ENCODE data around the gene PANK4. TPM values are rescaled to one million over a fixed set of nuclear protein-coding genes. Genes with fewer than 3 reads are reported as not detected.

Gene PANK4
- polyA plus RNA-seq, 2 of the 4 experiments (the other 2 are of a cell fraction) = 8.1 to 13.8 TPM

- ChIA-PET CTCF (interaction anchor here (0.8 to 6.1 kb wide), 2 partner anchors 16 to 37 kb away, joined by 3 to 36 read pairs; no protein-coding TSS in a partner anchor), POLR2A (no interaction called here)
- H3K4me1 ChIP-seq = peaks cover 36% of the 10 kb centered on the region
- no peak for FAIRE-seq
- TF ChIP-seq POLR2A (IDR thresholded peaks at IDR 0.05; ENCODE audit: low read length) = no peak
- TF ChIP-seq RCOR1 (IDR thresholded peaks at IDR 0.05; ENCODE audit: low read depth, low read length) = no peak
- TF ChIP-seq HMGXB4 (CRISPR knock-in tag; IDR thresholded peaks at IDR 0.05; ENCODE audit: borderline replicate concordance) = no peak
- no peak for TF ChIP-seq NR3C1 (IDR thresholded peaks at IDR 0.05)
- no peak for TF ChIP-seq HEYL (CRISPR knock-in tag; IDR thresholded peaks at IDR 0.05)
- WGBS (ENCODE audit: missing lambda C conversion rate) = 81% methylated on average over 14 of the region's 30 CpGs
- H3K4me2 ChIP-seq = no peak overlapping the region
- H3K9me3 ChIP-seq = no peaks in the 10 kb centered on the region
- no peak overlapping the region for H3K4me3 ChIP-seq
- H3K27ac ChIP-seq = peak overlapping the region in 1 of 2 experiments; percentile 64; a peak in 3 of 6 replicates
- no peak for DNase-seq (ENCODE audit: low read depth in 1 of 2, low spot score in 1 of 2)
- no peak for ATAC-seq
Measured at GRCh38 chr1:2530513-2531361, 4.3 kb upstream of the PANK4 start.

GRCh38 chr1:2529784-2530512 lies 3.6 kb upstream of the PANK4 start, which contains the start of gene HES5:
Gene HES5, minus strand, starts transcription at chr1:2530263. Its CDS starts 99 bp downstream, at chr1:2530164.
- DNase-seq (ENCODE audit: low read depth in 1 of 2, low spot score in 1 of 2) (no peak), ATAC-seq (no peak), FAIRE-seq (no peak)
- 97% methylated on average over 60 of the region's 91 CpGs for WGBS (ENCODE audit: missing lambda C conversion rate)
- ChIA-PET CTCF (interaction anchor here (6.1 kb wide), 1 partner anchor 17 kb away, joined by 36 read pairs; no protein-coding TSS in a partner anchor), POLR2A (no interaction called here)
- Histone ChIP-seq H3K4me3 (no peak within 1 kb of the TSS), H3K9me3 (no peaks in the 10 kb centered on the region), H3K4me1 (peaks cover 32% of the 10 kb centered on the region), H3K4me2 (no peak within 1 kb of the TSS), H3K27ac (peak within 1 kb of the TSS in 1 of 2 experiments; percentile 64; a peak in 3 of 6 replicates)
- no peak for TF ChIP-seq HES2 (IDR thresholded peaks at IDR 0.05)
- TF ChIP-seq BHLHE40 (IDR thresholded peaks at IDR 0.05; ENCODE audit: low read depth, low read length) = no peak
- no peak for TF ChIP-seq HDAC2 (IDR thresholded peaks at IDR 0.05)
- TF ChIP-seq ZNF302 (CRISPR knock-in tag; IDR thresholded peaks at IDR 0.05) = no peak
- TF ChIP-seq HOXB13 (CRISPR knock-in tag; IDR thresholded peaks at IDR 0.05; ENCODE audit: low read depth) = no peak
- TF ChIP-seq JUN (IDR thresholded peaks at IDR 0.05) = no peak
- no peak for TF ChIP-seq ZC3H11A (IDR thresholded peaks at IDR 0.05)
- TF ChIP-seq SMC3 (IDR thresholded peaks at IDR 0.05) = no peak
- TF ChIP-seq E2F6 (IDR thresholded peaks at IDR 0.05; ENCODE audit: borderline replicate concordance, low read depth) = no peak

GRCh38 chr1:2528966-2529783 lies 2.8 kb upstream of the PANK4 start:
- 92% methylated on average over 62 of the region's 84 CpGs for WGBS (ENCODE audit: missing lambda C conversion rate)
- ATAC-seq (no peak), FAIRE-seq (no peak), DNase-seq (ENCODE audit: low read depth in 1 of 2, low spot score in 1 of 2) (no peak)
- ChIA-PET POLR2A (no interaction called here), CTCF (interaction anchor here (6.1 kb wide), 1 partner anchor 18 kb away, joined by 36 read pairs; no protein-coding TSS in a partner anchor)
- Histone ChIP-seq H3K4me3 (no peak overlapping the region), H3K9me3 (no peaks in the 10 kb centered on the region), H3K4me2 (no peak overlapping the region), H3K27ac (no peak overlapping the region), H3K4me1 (peaks cover 32% of the 10 kb centered on the region)
- no peak for TF ChIP-seq HEYL (CRISPR knock-in tag; IDR thresholded peaks at IDR 0.05)
- no peak for TF ChIP-seq KDM1A (IDR thresholded peaks at IDR 0.05; ENCODE audit: low read depth)

Data from A549 (cell line).